Esophagus muscularis mucosa (tissue), 4 donors: ENCODE data around the gene DPYD. TPM values are rescaled to one million over a fixed set of nuclear protein-coding genes. Genes with fewer than 3 reads are reported as not detected.

Source experiments
- DNase-seq: peaks from one replicate; pipeline ENCODE4 v3.0.0-alpha.2; 2017; ENCODE audit errors: extremely low spot score
- H3K27ac ChIP-seq, 4 donors: fragments of 200-600 bp; sonication (generic); replicated peaks in 1 of 4; 1 replicate in 3 of 4; 2 replicates in 1 of 4; pipeline ENCODE4 v1.5.1; 2016 to 2019; ENCODE audit warnings: mild to moderate bottlenecking in 1 of 4
- H3K27me3 ChIP-seq, 4 donors: fragments of 200-600 bp; sonication (generic); one replicate each; pipeline versions ENCODE4 v1.5.1 to v1.6.0; 2016 to 2019
- H3K36me3 ChIP-seq, 4 donors: fragments of 200-600 bp; sonication (generic); one replicate each; pipeline ENCODE4 v1.5.1; 2016 to 2019
- H3K4me1 ChIP-seq, 4 donors: fragments of 200-600 bp; sonication (generic); one replicate each; pipeline ENCODE4 v1.5.1; 2016 to 2019
- H3K4me3 ChIP-seq, 4 donors: fragments of 200-600 bp; sonication (generic); 1 replicate in 2 of 4; 2 replicates in 2 of 4; pipeline ENCODE4 v1.5.1; 2016 to 2019; ENCODE audit warnings: mild to moderate bottlenecking in 4 of 4, moderate library complexity in 1 of 4
- H3K9me3 ChIP-seq, 4 donors: fragments of 200-600 bp; sonication (generic); 1 replicate in 3 of 4; 2 replicates in 1 of 4; pipeline ENCODE4 v1.5.1; 2016 to 2019
- CTCF ChIP-seq, 3 experiments: fragments of 200-600 bp in 2 of 3; fragments of 450-650 bp in 1 of 3; sonication (generic) in 2 of 3; IDR thresholded peaks; one replicate each; pipeline ENCODE4 v1.5.1; 2017 to 2019; ENCODE audit warnings: antibody characterized with exemption in 3 of 3, mild to moderate bottlenecking in 2 of 3, moderate library complexity in 1 of 3
- EP300 ChIP-seq: sonication (generic); formaldehyde crosslinking; IDR thresholded peaks from one replicate; pipeline ENCODE4 v1.6.1; 2017; ENCODE audit warnings: antibody characterized with exemption
- POLR2A ChIP-seq: fragments of 450-650 bp; IDR thresholded peaks from one replicate; pipeline ENCODE4 v1.6.1; 2017; ENCODE audit warnings: antibody characterized with exemption, moderate library complexity, mild to moderate bottlenecking, low read depth
- POLR2AphosphoS5 ChIP-seq, 2 donors: sonication (generic); formaldehyde crosslinking; IDR thresholded peaks; one replicate each; pipeline ENCODE4 v1.6.1; 2017; ENCODE audit warnings: antibody characterized with exemption in 2 of 2
- WGBS: methylation state at CpG from one replicate; pipeline ENCODE4 v1.1.5; 2018; 5-methylcytosine and 5-hydroxymethylcytosine counted together
- intact Hi-C: fragments of 100-400 bp; cut with DNase I; formaldehyde crosslinking; loops from one replicate; pipeline ENCODE4 v1.15.1; 2023
- total RNA-seq, 4 donors: library from RNA; depleted of rRNA; stranded (reverse); fragments of >200 nt; gene quantifications; one replicate each; pipeline versions ENCODE4 v1.1.0 to v1.2.1, GENCODE V29; 2016

DPYD gene
- total RNA-seq, 4 donors from 2014 or later = 31.1 to 36.6 (median 31.7) TPM

DNA sequence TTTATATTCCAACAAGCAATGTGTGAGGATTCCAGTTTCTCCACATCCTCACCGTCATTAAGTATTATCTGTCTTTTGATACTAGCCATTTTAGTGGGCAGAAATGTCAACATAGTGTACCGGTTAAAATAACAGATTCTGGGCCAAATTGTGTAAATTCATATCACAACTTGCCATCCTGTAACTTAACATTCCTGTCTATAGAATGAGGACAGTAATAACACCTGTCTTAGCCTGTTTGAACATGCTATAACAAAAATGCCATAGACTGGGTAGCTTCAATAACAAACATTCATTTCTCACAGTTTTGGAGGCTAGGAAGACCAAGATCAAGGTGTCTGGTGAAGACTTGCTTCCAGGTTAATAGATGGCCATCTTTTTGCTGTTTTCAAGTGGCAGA, 708.2 kb downstream of the DPYD start:
- DNase-seq = no peak
- Histone ChIP-seq H3K27ac (no peak overlapping the region), H3K27me3 (no peaks in the 10 kb centered on the region), H3K36me3 (no peaks in the 10 kb centered on the region), H3K4me3 (no peak overlapping the region), H3K4me1 (no peaks in the 10 kb centered on the region), H3K9me3 (no peaks in the 10 kb centered on the region)
- WGBS = 95% methylated on average over 2 of the region's 2 CpGs
- TF ChIP-seq POLR2AphosphoS5 (IDR thresholded peaks at IDR 0.05) = no peak
- TF ChIP-seq CTCF (IDR thresholded peaks at IDR 0.05) = no peak
- TF ChIP-seq POLR2A = no peak
- intact Hi-C loops = no loop called here

DNA sequence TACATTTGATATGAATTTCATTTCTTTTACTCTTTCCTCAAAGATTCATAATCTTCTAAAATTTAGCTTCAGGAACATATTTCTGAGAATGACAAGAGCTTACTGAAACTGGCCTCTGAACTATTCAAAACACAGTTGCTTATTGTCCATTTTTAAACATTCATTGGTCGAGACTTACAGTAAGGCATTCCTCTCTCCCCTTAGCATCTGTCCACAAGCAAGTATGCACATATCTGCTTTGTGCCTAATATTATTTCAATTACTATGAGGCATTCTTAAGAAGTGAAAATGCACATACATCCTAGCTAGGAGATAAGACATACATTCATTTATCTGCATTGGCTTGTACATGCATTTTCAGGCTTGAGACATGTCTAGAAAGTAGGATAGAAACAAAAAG, 710.5 kb downstream of the DPYD start:
- DNase-seq = no peak
- H3K27me3 ChIP-seq = no peaks in the 10 kb centered on the region
- no peak overlapping the region for H3K27ac ChIP-seq
- no peak for TF ChIP-seq EP300
- no peak for TF ChIP-seq POLR2AphosphoS5 (IDR thresholded peaks at IDR 0.05)
- no peak for TF ChIP-seq POLR2A
- TF ChIP-seq CTCF (IDR thresholded peaks at IDR 0.05) = no peak
- no peaks in the 10 kb centered on the region for H3K36me3 ChIP-seq
- H3K4me1 ChIP-seq = no peaks in the 10 kb centered on the region
- H3K9me3 ChIP-seq = no peaks in the 10 kb centered on the region
- intact Hi-C loops = no loop called here
- no peak overlapping the region for H3K4me3 ChIP-seq
- 71% methylated on average over 1 of the region's 1 CpG for WGBS

- H3K27ac ChIP-seq = no peak overlapping the region
- TF ChIP-seq POLR2A (no peak), CTCF (IDR thresholded peaks at IDR 0.05) (no peak), POLR2AphosphoS5 (IDR thresholded peaks at IDR 0.05) (no peak), EP300 (no peak)
- 85% methylated on average over 3 of the region's 3 CpGs for WGBS
Observed at GRCh38 chr1:97209381-97209957, 711.4 kb downstream of the DPYD start.

DNA sequence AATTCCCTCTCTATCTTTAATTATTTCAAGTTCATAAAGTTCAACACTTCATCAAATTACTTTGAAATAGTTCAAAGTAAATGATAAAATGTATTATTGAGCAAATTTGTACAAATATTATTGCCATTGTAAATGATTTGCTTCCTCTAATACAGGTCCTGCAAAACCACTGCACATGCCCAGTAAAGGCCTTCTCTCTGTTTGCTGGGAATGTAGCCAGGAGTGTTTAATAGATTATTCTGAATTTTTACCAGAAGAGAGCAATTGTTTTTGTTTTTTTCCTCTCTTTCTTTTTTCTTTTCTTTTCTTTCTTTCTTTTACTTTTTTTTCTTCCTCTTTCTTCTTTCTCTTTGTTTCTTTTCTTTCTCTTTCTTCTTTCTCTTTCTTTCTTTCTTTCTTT, 713.0 kb downstream of the DPYD start:
- no peak for DNase-seq
- Histone ChIP-seq H3K4me3 (no peak overlapping the region), H3K27ac (no peak overlapping the region), H3K4me1 (no peaks in the 10 kb centered on the region), H3K27me3 (no peaks in the 10 kb centered on the region), H3K36me3 (no peaks in the 10 kb centered on the region), H3K9me3 (no peaks in the 10 kb centered on the region)
- intact Hi-C loops = no loop called here
- no peak for TF ChIP-seq EP300
- TF ChIP-seq POLR2AphosphoS5 (IDR thresholded peaks at IDR 0.05) = no peak
- no peak for TF ChIP-seq CTCF (IDR thresholded peaks at IDR 0.05)
- no peak for TF ChIP-seq POLR2A

More at GRCh38 chr1:97209381-97209957, 711.4 kb downstream of the DPYD start:
- no peak for DNase-seq
- no peaks in the 10 kb centered on the region for H3K36me3 ChIP-seq
- intact Hi-C loops = no loop called here
- no peaks in the 10 kb centered on the region for H3K4me1 ChIP-seq
- no peaks in the 10 kb centered on the region for H3K27me3 ChIP-seq
- no peaks in the 10 kb centered on the region for H3K9me3 ChIP-seq
- no peak overlapping the region for H3K4me3 ChIP-seq

GRCh38 chr1:97204468-97204867, 716.4 kb downstream of the DPYD start:
- no peak for TF ChIP-seq EP300
- no peak for TF ChIP-seq POLR2A
- TF ChIP-seq POLR2AphosphoS5 (IDR thresholded peaks at IDR 0.05) = no peak
- no peak for TF ChIP-seq CTCF (IDR thresholded peaks at IDR 0.05)
- Histone ChIP-seq H3K9me3 (no peaks in the 10 kb centered on the region), H3K36me3 (no peaks in the 10 kb centered on the region), H3K27ac (no peak overlapping the region), H3K4me3 (no peak overlapping the region), H3K27me3 (no peaks in the 10 kb centered on the region), H3K4me1 (no peaks in the 10 kb centered on the region)
- no peak for DNase-seq
- WGBS = 60% methylated on average over 1 of the region's 1 CpG
- intact Hi-C loops = no loop called here
